Thyroid gland (tissue), 4 donors: ENCODE data around the gene CACNA1I. TPM values are rescaled to one million over a fixed set of nuclear protein-coding genes. Genes with fewer than 3 reads are reported as not detected.

Source experiments
- DNase-seq, 2 donors: peaks; one replicate each; pipeline ENCODE4 v3.0.0-alpha.2; 2019
- H3K27ac ChIP-seq, 3 donors: fragments of 200-600 bp; sonication (generic); 1 replicate in 2 of 3; 2 replicates in 1 of 3; pipeline ENCODE4 v1.5.1; 2016 to 2019; ENCODE audit warnings: mild to moderate bottlenecking in 1 of 3, moderate library complexity in 1 of 3
- H3K27me3 ChIP-seq: fragments of 200-600 bp; sonication (generic); one replicate; pipeline ENCODE4 v1.5.1; 2019
- H3K36me3 ChIP-seq, 2 donors: fragments of 200-600 bp; sonication (generic); one replicate each; pipeline ENCODE4 v1.5.1; 2016 to 2019
- H3K4me1 ChIP-seq, 2 donors: fragments of 200-600 bp; sonication (generic); one replicate each; pipeline ENCODE4 v1.5.1; 2017 to 2019
- H3K4me3 ChIP-seq, 3 donors: fragments of 200-600 bp; sonication (generic); replicated peaks in 1 of 3; 1 replicate in 2 of 3; 2 replicates in 1 of 3; pipeline ENCODE4 v1.5.1; 2016; ENCODE audit warnings: mild to moderate bottlenecking in 1 of 3
- H3K9me3 ChIP-seq: fragments of 200-600 bp; sonication (generic); one replicate; pipeline ENCODE4 v1.5.1; 2017
- CTCF ChIP-seq, 6 experiments: fragments of 200-600 bp in 3 of 6; fragments of 450-650 bp in 3 of 6; sonication (generic) in 3 of 6; IDR thresholded peaks; one replicate each; pipeline ENCODE4 v1.5.1; 2016 to 2019; ENCODE audit warnings: antibody characterized with exemption in 6 of 6, mild to moderate bottlenecking in 2 of 6, inconsistent platforms in 1 of 6, moderate library complexity in 1 of 6
- POLR2A ChIP-seq, 2 donors: fragments of 450-650 bp; IDR thresholded peaks; one replicate each; pipeline ENCODE4 v1.6.1; 2017; ENCODE audit warnings: antibody characterized with exemption in 2 of 2, mild to moderate bottlenecking in 2 of 2, moderate library complexity in 1 of 2
- WGBS, 2 donors: methylation state at CpG; one replicate each; pipeline ENCODE4 v1.1.5; 2017; 5-methylcytosine and 5-hydroxymethylcytosine counted together
- intact Hi-C: fragments of 100-400 bp; cut with DNase I; formaldehyde crosslinking; loops from one replicate; pipeline ENCODE4 v1.15.1; 2023
- total RNA-seq, 4 donors: library from RNA; depleted of rRNA; stranded (reverse); fragments of >200 nt; gene quantifications; one replicate each; pipeline ENCODE4 v1.2.3, GENCODE V29; 2016

The CACNA1I gene
- total RNA-seq, 4 donors from 2014 or later = 3.7 to 10.7 (median 6.4) TPM

DNA sequence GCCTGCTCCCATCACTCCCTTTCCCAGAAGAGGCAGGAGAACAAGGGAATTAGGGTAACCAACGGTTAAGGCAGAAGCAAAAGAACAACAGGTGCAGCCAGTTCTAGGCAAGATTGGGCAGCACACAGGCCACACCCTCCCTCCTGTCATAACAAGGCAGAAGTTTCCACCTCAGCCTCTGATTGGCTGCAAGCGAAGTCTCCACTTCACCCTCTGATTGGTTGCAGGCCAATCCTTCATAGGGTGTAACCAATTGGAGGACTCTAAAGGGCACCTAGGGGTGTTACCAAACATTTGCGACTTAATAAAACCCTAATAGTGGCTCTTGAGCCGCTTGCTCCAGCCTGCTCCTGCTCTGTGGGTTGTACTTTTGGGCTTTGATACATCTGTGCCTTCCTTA lies 153.8 kb downstream of the CACNA1I start:
- Histone ChIP-seq H3K4me3 (no peak overlapping the region), H3K4me1 (peaks cover 0 to 7% of the 10 kb centered on the region in 2 donors), H3K9me3 (no peaks in the 10 kb centered on the region), H3K27me3 (no peaks in the 10 kb centered on the region), H3K36me3 (no peaks in the 10 kb centered on the region), H3K27ac (no peak overlapping the region)
- no peak for DNase-seq
- no peak for TF ChIP-seq POLR2A (IDR thresholded peaks at IDR 0.05)
- no peak for TF ChIP-seq CTCF (IDR thresholded peaks at IDR 0.05)
- intact Hi-C loops = no loop called here
- 86 to 94% methylated on average over 4 of the region's 4 CpGs for WGBS, 2 donors

DNA sequence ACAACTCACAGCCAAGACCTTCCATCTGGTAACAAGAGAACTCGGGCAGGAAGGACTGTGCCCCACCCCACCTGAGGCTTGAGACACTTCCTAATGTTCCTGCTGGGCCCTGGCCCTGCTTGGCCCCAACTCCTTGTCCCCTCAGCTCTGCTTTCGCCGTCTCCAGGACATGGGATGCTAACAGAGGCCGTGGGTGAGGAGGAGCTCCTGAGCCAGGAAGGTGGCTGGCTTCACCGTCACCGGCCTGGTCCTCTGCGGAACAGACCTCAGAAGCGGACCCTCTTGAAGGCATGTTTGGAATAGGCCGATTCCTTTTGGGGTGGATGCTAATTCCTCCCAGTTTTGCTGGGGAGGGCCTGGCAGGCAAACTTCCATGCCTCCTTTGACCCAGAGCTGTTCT lies 154.3 kb downstream of the CACNA1I start:
- Histone ChIP-seq H3K27ac (no peak overlapping the region), H3K4me3 (no peak overlapping the region), H3K27me3 (no peaks in the 10 kb centered on the region), H3K9me3 (no peaks in the 10 kb centered on the region), H3K4me1 (peaks cover 0 to 7% of the 10 kb centered on the region in 2 donors), H3K36me3 (no peaks in the 10 kb centered on the region)
- TF ChIP-seq POLR2A (IDR thresholded peaks at IDR 0.05) (no peak), CTCF (IDR thresholded peaks at IDR 0.05) (no peak)
- DNase-seq = no peak
- intact Hi-C loops = no loop called here
- WGBS, 2 donors = 87 to 91% methylated on average over 9 of the region's 9 CpGs

- H3K4me3 ChIP-seq = no peak overlapping the region
- 53% methylated on average over 7 to 8 of the region's 9 CpGs for WGBS, 2 donors
- no peaks in the 10 kb centered on the region for H3K36me3 ChIP-seq
- H3K27me3 ChIP-seq = no peaks in the 10 kb centered on the region
- intact Hi-C loops = no loop called here
- H3K4me1 ChIP-seq = peaks cover 0 to 7% of the 10 kb centered on the region in 2 donors
- no peaks in the 10 kb centered on the region for H3K9me3 ChIP-seq
- no peak for TF ChIP-seq POLR2A (IDR thresholded peaks at IDR 0.05)
- TF ChIP-seq CTCF (IDR thresholded peaks at IDR 0.05) = no peak
- no peak overlapping the region for H3K27ac ChIP-seq
- DNase-seq = peak; percentile 66 to 80
These were observed 154.9 kb downstream of the CACNA1I start for GRCh38 chr22:39725351-39726035.

- Histone ChIP-seq H3K27ac (no peak overlapping the region), H3K4me3 (no peak overlapping the region), H3K4me1 (peaks cover 0 to 7% of the 10 kb centered on the region in 2 donors), H3K36me3 (no peaks in the 10 kb centered on the region), H3K27me3 (no peaks in the 10 kb centered on the region), H3K9me3 (no peaks in the 10 kb centered on the region)
- WGBS, 2 donors = 68 to 72% methylated on average over 15 of the region's 15 CpGs
- TF ChIP-seq POLR2A (IDR thresholded peaks at IDR 0.05) (no peak), CTCF (IDR thresholded peaks at IDR 0.05) (no peak)
- DNase-seq = no peak
- intact Hi-C loops = no loop called here
These were observed 157.0 kb downstream of the CACNA1I start for GRCh38 chr22:39727541-39727940.

- H3K4me1 ChIP-seq = peaks cover 0 to 7% of the 10 kb centered on the region in 2 donors
- no peaks in the 10 kb centered on the region for H3K27me3 ChIP-seq
- no peaks in the 10 kb centered on the region for H3K36me3 ChIP-seq
- H3K27ac ChIP-seq = no peak overlapping the region
- 86 to 88% methylated on average over 11 to 12 of the region's 12 CpGs for WGBS, 2 donors
- H3K4me3 ChIP-seq = no peak overlapping the region
- H3K9me3 ChIP-seq = no peaks in the 10 kb centered on the region
- no peak for DNase-seq
- intact Hi-C loops = no loop called here
- TF ChIP-seq CTCF (IDR thresholded peaks at IDR 0.05) (no peak), POLR2A (IDR thresholded peaks at IDR 0.05) (no peak)
These were observed 157.8 kb downstream of the CACNA1I start for GRCh38 chr22:39728236-39728860.
